GM12878 (cell line): ENCODE data around the gene CUL1. TPM values are rescaled to one million over a fixed set of nuclear protein-coding genes. Genes with fewer than 3 reads are reported as not detected.

ENCODE experiments used
- ATAC-seq: fragments of 200-7000 bp; cut with Tn5 transposase; 3 replicates; pipeline ENCODE4 v1.9.1; 2020; ENCODE audit warnings: mild to moderate bottlenecking, moderate library complexity
- BruUV-seq: library from RNA; stranded (reverse); fragments of 400-500 nt; replicated peaks from 2 replicates; lab custom pipeline; 2021; lab: Mats Ljungman, UMichigan
- CTCF ChIA-PET: fragments of 300-600 bp; sonication (Branson Sonifier 250); formaldehyde crosslinking; extraction: SDS; loops from one replicate; lab custom pipeline; 2021; ENCODE audit warnings: inconsistent platforms; lab: Yijun Ruan, JAX
- POLR2A ChIA-PET: fragments of 350-600 bp; formaldehyde crosslinking; extraction: SDS; loops from one replicate; lab custom pipeline; 2021; ENCODE audit warnings: inconsistent platforms; lab: Charles Lee
- RAD21 ChIA-PET: fragments of 300-600 bp; sonication (Branson Sonifier 250); formaldehyde crosslinking; loops from one replicate; lab custom pipeline; 2023; ENCODE audit warnings: antibody characterized with exemption; ENCODE audit not compliant: unreplicated experiment; lab: Charles Lee
- SMC1A ChIA-PET: fragments of 300-600 bp; sonication (Branson Sonifier 250); formaldehyde crosslinking; loops from one replicate; lab custom pipeline; 2023; ENCODE audit not compliant: unreplicated experiment, uncharacterized antibody; lab: Charles Lee
- DNase-seq: peaks from one replicate; pipeline ENCODE4 v3.0.0-alpha.2; 2011; ENCODE audit warnings: low read depth, low spot score
- FAIRE-seq: peaks from 3 replicates; lab custom pipeline; 2011; peaks lifted over from hg19 to GRCh38; lab: Jason Lieb, UNC
- H2AFZ ChIP-seq: 2 replicates; pipeline ENCODE4 v1.6.0; 2011; ENCODE audit warnings: low read depth, low read length, control low read depth; ENCODE audit not compliant: control insufficient read depth
- H3K27ac ChIP-seq: 2 replicates; pipeline ENCODE4 v1.5.1; 2011; ENCODE audit warnings: control low read depth; ENCODE audit not compliant: control insufficient read depth, insufficient read depth
- H3K27me3 ChIP-seq, 2 experiments: replicated peaks in 1 of 2; 2 replicates each; pipeline versions ENCODE4 v1.6.0 to v1.6.1; 2011; ENCODE audit warnings: low read length in 1 of 2; ENCODE audit not compliant: control insufficient read depth in 2 of 2, insufficient read depth in 2 of 2
- H3K36me3 ChIP-seq, 2 experiments: 2 replicates each; pipeline ENCODE4 v1.5.1; 2011; ENCODE audit warnings: low read length in 1 of 2; ENCODE audit not compliant: control insufficient read depth in 2 of 2, insufficient read depth in 2 of 2
- H3K4me1 ChIP-seq: 2 replicates; pipeline ENCODE4 v1.6.1; 2011; ENCODE audit warnings: mild to moderate bottlenecking, low read length, moderate library complexity, mixed read lengths; ENCODE audit not compliant: control insufficient read depth, insufficient read depth
- H3K4me2 ChIP-seq: 2 replicates; pipeline ENCODE4 v1.6.0; 2011; ENCODE audit warnings: control low read depth; ENCODE audit not compliant: control insufficient read depth, insufficient read depth
- H3K4me3 ChIP-seq: fragments of 200-600 bp; sonication (generic); 2 replicates; pipeline ENCODE4 v1.5.1; 2016
- H3K79me2 ChIP-seq: 2 replicates; pipeline ENCODE4 v1.6.0; 2011; ENCODE audit warnings: low read length; ENCODE audit not compliant: control insufficient read depth, insufficient read depth
- H3K9ac ChIP-seq: 2 replicates; pipeline ENCODE4 v1.8.0; 2011; ENCODE audit warnings: low read length, control low read depth, mixed read lengths; ENCODE audit not compliant: control insufficient read depth, insufficient read depth
- H3K9me3 ChIP-seq: replicated peaks from 3 replicates; pipeline ENCODE4 v1.5.1; 2011; ENCODE audit warnings: mild to moderate bottlenecking, low read length; ENCODE audit not compliant: control insufficient read depth, insufficient read depth
- H4K20me1 ChIP-seq: 2 replicates; pipeline ENCODE4 v1.6.0; 2011; ENCODE audit not compliant: control insufficient read depth, insufficient read depth
- MLLT1 ChIP-seq: fragments of 450-650 bp; IDR thresholded peaks from 2 replicates; pipeline ENCODE4 v1.6.1; 2016; ENCODE audit warnings: mild to moderate bottlenecking
- NFYA ChIP-seq: IDR thresholded peaks from 2 replicates; pipeline ENCODE4 v1.6.1; 2011; ENCODE audit warnings: low read depth, mild to moderate bottlenecking, low read length, improper control_type of control experiment, borderline replicate concordance
- POLR2AphosphoS2 ChIP-seq: IDR thresholded peaks from 2 replicates; pipeline ENCODE4 v1.6.1; 2011; ENCODE audit warnings: low read depth, mild to moderate bottlenecking, low read length, improper control_type of control experiment, moderate library complexity
- WGBS: methylation state at CpG from one replicate; pipeline ENCODE4 v1.1.6; 2016; ENCODE audit warnings: low lambda C conversion rate; ENCODE audit not compliant: insufficient replicate concordance, insufficient coverage; ENCODE audit errors: missing lambda C conversion rate; 5-methylcytosine and 5-hydroxymethylcytosine counted together
- in situ Hi-C: fragments of 300-500 bp; cut with MboI; formaldehyde crosslinking; loops from 9 replicates; pipeline ENCODE4 v1.14.3; 2018; ENCODE audit warnings: mixed read lengths
- intact Hi-C: fragments of 100-400 bp; cut with micrococcal nuclease; formaldehyde crosslinking; loops from one replicate; pipeline ENCODE4 v1.14.2; 2022; ENCODE audit not compliant: unreplicated experiment
- polyA plus RNA-seq, 11 experiments: library from polyadenylated mRNA; depleted of rRNA in 4 of 11; unstranded in 6 of 11; stranded (reverse) in 5 of 11; fragments of >200 nt; fragmentation: Nextera tagmentation in 4 of 11; fragmentation: Illumina TruSeq in 1 of 11; extraction: Ambion mirVana in 4 of 11; extraction: Trizol in 1 of 11; gene quantifications; 1 replicate in 1 of 11; 2 replicates in 10 of 11; pipeline versions ENCODE4 v1.2.1 to v1.2.3, GENCODE V29; 2011 to 2016; ENCODE audit warnings: inconsistent platforms in 2 of 11, missing spikeins in 2 of 11, low read depth in 1 of 11
- total RNA-seq, 4 experiments: library from RNA; depleted of rRNA in 3 of 4; stranded (reverse); fragments of >200 nt in 3 of 4; fragmentation: Illumina TruSeq in 1 of 4; extraction: Trizol in 1 of 4; gene quantifications; 2 replicates each; pipeline versions ENCODE4 v1.2.1 to v1.2.3, GENCODE V29; 2013 to 2021
- TF ChIP-seq, protein P1 (sequence below): IDR thresholded peaks from 2 replicates; pipeline ENCODE4 v1.6.1; 2012; ENCODE audit warnings: improper control_type of control experiment, low read depth, low read length; ENCODE audit not compliant: insufficient replicate concordance

CUL1 gene
- total and polyA plus RNA-seq, 10 of the 15 experiments (the other 5 are each of a cell fraction or from before 2014, with no cell fraction given): 13.3 to 63.9 (median 45.9) TPM

GRCh38 chr7:148670807-148671206 is 27.9 kb upstream of the CUL1 start:
- no peak overlapping the region for H3K9ac ChIP-seq
- H3K9me3 ChIP-seq: no peaks in the 10 kb centered on the region; the same call in 2 of the 3 replicates
- intact Hi-C loops: no loop called here
- no peaks in the 10 kb centered on the region for H3K4me1 ChIP-seq
- ChIA-PET RAD21 (no interaction called here), CTCF (interaction anchor here (1.5 kb wide), 1 partner anchor 96 kb away, joined by 5 read pairs; no protein-coding TSS in a partner anchor), POLR2A (interaction anchor here (0.5 kb wide), 1 partner anchor 32 kb away, joined by 6 read pairs; no protein-coding TSS in a partner anchor), SMC1A (no interaction called here)
- H3K27ac ChIP-seq: no peak overlapping the region
- BruUV-seq: no TSS peak
- DNase-seq: no peak
- no peaks in the 10 kb centered on the region for H4K20me1 ChIP-seq
- H3K79me2 ChIP-seq: no peaks in the 10 kb centered on the region
- no peaks in the 10 kb centered on the region for H3K27me3 ChIP-seq
- no peaks in the 10 kb centered on the region for H3K36me3 ChIP-seq
- H3K4me3 ChIP-seq: no peak overlapping the region
- FAIRE-seq: no peak
- no peak for ATAC-seq
- no peak overlapping the region for H3K4me2 ChIP-seq
- TF ChIP-seq NFYA (no peak), POLR2AphosphoS2 (no peak), MLLT1 (no peak)
- TF ChIP-seq, protein P1, sequence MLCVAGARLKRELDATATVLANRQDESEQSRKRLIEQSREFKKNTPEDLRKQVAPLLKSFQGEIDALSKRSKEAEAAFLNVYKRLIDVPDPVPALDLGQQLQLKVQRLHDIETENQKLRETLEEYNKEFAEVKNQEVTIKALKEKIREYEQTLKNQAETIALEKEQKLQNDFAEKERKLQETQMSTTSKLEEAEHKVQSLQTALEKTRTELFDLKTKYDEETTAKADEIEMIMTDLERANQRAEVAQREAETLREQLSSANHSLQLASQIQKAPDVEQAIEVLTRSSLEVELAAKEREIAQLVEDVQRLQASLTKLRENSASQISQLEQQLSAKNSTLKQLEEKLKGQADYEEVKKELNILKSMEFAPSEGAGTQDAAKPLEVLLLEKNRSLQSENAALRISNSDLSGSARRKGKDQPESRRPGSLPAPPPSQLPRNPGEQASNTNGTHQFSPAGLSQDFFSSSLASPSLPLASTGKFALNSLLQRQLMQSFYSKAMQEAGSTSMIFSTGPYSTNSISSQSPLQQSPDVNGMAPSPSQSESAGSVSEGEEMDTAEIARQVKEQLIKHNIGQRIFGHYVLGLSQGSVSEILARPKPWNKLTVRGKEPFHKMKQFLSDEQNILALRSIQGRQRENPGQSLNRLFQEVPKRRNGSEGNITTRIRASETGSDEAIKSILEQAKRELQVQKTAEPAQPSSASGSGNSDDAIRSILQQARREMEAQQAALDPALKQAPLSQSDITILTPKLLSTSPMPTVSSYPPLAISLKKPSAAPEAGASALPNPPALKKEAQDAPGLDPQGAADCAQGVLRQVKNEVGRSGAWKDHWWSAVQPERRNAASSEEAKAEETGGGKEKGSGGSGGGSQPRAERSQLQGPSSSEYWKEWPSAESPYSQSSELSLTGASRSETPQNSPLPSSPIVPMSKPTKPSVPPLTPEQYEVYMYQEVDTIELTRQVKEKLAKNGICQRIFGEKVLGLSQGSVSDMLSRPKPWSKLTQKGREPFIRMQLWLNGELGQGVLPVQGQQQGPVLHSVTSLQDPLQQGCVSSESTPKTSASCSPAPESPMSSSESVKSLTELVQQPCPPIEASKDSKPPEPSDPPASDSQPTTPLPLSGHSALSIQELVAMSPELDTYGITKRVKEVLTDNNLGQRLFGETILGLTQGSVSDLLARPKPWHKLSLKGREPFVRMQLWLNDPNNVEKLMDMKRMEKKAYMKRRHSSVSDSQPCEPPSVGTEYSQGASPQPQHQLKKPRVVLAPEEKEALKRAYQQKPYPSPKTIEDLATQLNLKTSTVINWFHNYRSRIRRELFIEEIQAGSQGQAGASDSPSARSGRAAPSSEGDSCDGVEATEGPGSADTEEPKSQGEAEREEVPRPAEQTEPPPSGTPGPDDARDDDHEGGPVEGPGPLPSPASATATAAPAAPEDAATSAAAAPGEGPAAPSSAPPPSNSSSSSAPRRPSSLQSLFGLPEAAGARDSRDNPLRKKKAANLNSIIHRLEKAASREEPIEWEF: no peak
- H2AFZ ChIP-seq: no peak overlapping the region
- in situ Hi-C loops: no loop called here
- WGBS: 47% methylated on average over 4 of the region's 4 CpGs
